Neural progenitor cell (in vitro differentiated cells): Measurements from ENCODE around the gene CNOT8.

Source experiments
- EZH2 ChIP-seq: fragments of 200-600 bp; sonication (generic); IDR thresholded peaks from 2 replicates; pipeline ENCODE4 v1.6.1; 2017; ENCODE audit warnings: antibody characterized with exemption, mild to moderate bottlenecking, moderate library complexity
- EZH2phosphoT487 ChIP-seq: fragments of 200-600 bp; sonication (generic); IDR thresholded peaks from 2 replicates; pipeline ENCODE4 v1.6.1; 2017; ENCODE audit warnings: antibody characterized with exemption
- TF ChIP-seq, protein P1 (sequence below): fragments of 200-600 bp; sonication (generic); IDR thresholded peaks from 2 replicates; pipeline ENCODE4 v1.5.1; 2017; ENCODE audit warnings: antibody characterized with exemption, mild to moderate bottlenecking

DNA sequence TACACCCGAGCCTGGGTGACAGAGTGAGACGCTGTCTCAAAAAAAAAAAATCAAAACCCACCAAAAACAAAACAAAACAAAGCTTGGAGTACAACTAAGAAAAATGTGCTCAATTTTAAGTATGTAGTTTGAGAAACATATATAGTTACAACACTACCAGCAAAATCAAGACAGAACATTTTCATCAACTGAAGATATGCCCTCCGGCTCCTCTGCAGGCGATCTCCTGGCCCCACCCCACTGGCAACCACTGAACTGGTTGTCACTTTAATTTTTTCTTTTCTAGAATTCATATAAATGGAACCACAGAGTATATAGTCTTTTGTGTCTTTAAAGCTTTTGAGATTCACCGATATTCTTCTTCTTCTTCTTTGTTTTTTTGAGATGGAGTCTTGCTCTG is 35.0 kb downstream of the CNOT8 start:
- TF ChIP-seq, protein P1, sequence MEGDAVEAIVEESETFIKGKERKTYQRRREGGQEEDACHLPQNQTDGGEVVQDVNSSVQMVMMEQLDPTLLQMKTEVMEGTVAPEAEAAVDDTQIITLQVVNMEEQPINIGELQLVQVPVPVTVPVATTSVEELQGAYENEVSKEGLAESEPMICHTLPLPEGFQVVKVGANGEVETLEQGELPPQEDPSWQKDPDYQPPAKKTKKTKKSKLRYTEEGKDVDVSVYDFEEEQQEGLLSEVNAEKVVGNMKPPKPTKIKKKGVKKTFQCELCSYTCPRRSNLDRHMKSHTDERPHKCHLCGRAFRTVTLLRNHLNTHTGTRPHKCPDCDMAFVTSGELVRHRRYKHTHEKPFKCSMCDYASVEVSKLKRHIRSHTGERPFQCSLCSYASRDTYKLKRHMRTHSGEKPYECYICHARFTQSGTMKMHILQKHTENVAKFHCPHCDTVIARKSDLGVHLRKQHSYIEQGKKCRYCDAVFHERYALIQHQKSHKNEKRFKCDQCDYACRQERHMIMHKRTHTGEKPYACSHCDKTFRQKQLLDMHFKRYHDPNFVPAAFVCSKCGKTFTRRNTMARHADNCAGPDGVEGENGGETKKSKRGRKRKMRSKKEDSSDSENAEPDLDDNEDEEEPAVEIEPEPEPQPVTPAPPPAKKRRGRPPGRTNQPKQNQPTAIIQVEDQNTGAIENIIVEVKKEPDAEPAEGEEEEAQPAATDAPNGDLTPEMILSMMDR = no peak
- TF ChIP-seq EZH2 (no peak), EZH2phosphoT487 (no peak)
